ENCODE data around the gene DIPK1C.

Gene DIPK1C

GRCh38 chr18:74419761-74420160 lies 37.3 kb downstream of the DIPK1C start:
- DNase-seq (ENCODE audit: low read depth): no peak

GRCh38 chr18:74418023-74418422 lies 39.1 kb downstream of the DIPK1C start:
- no peak for DNase-seq (ENCODE audit: low read depth)

GRCh38 chr18:74416124-74416523 lies 41.0 kb downstream of the DIPK1C start:
- no peak for DNase-seq (ENCODE audit: low read depth)

GRCh38 chr18:74414953-74415515 lies 42.1 kb downstream of the DIPK1C start:
- DNase-seq (ENCODE audit: low read depth): no peak

GRCh38 chr18:74413836-74414235 lies 43.3 kb downstream of the DIPK1C start:
- DNase-seq (ENCODE audit: low read depth): no peak

GRCh38 chr18:74412116-74412880 lies 44.8 kb downstream of the DIPK1C start:
- DNase-seq (ENCODE audit: low read depth): no peak

- DNase-seq (ENCODE audit: low read depth): no peak
These were observed 45.6 kb downstream of the DIPK1C start for GRCh38 chr18:74411475-74411874.

- DNase-seq (ENCODE audit: low read depth): no peak
These were observed 46.6 kb downstream of the DIPK1C start for GRCh38 chr18:74410441-74410992.

GRCh38 chr18:74407888-74408287 lies 49.2 kb downstream of the DIPK1C start:
- no peak for DNase-seq (ENCODE audit: low read depth)

- DNase-seq (ENCODE audit: low read depth): no peak
These were observed 54.2 kb downstream of the DIPK1C start for GRCh38 chr18:74402806-74403433.

- DNase-seq (ENCODE audit: low read depth): no peak
These were observed 56.3 kb downstream of the DIPK1C start for GRCh38 chr18:74400813-74401212.

- DNase-seq (ENCODE audit: low read depth): no peak
These were observed 57.8 kb downstream of the DIPK1C start for GRCh38 chr18:74399091-74399887.

- DNase-seq (ENCODE audit: low read depth): no peak
These were observed 59.5 kb downstream of the DIPK1C start for GRCh38 chr18:74397572-74397971.

GRCh38 chr18:74396171-74397169 lies 60.6 kb downstream of the DIPK1C start:
- no peak for DNase-seq (ENCODE audit: low read depth)

- DNase-seq (ENCODE audit: low read depth): no peak
These were observed 61.4 kb downstream of the DIPK1C start for GRCh38 chr18:74395648-74396154.

GRCh38 chr18:74395006-74395405 lies 62.1 kb downstream of the DIPK1C start:
- no peak for DNase-seq (ENCODE audit: low read depth)

- no peak for DNase-seq (ENCODE audit: low read depth)
These were observed 64.8 kb downstream of the DIPK1C start for GRCh38 chr18:74392323-74392722.

GRCh38 chr18:74390900-74391299 lies 66.2 kb downstream of the DIPK1C start:
- no peak for DNase-seq (ENCODE audit: low read depth)

GRCh38 chr18:74389991-74390390 lies 67.1 kb downstream of the DIPK1C start:
- no peak for DNase-seq (ENCODE audit: low read depth)

- DNase-seq (ENCODE audit: low read depth): no peak
These were observed 67.8 kb downstream of the DIPK1C start for GRCh38 chr18:74389171-74389927.
